HepG2 (cell line): Measurements from ENCODE around the gene AP4E1. TPM values are rescaled to one million over a fixed set of nuclear protein-coding genes. Genes with fewer than 3 reads are reported as not detected.

Experiments
- ATAC-seq: fragments of 200-7000 bp; cut with Tn5 transposase; 3 replicates; pipeline ENCODE4 v1.9.1; 2020; ENCODE audit warnings: mild to moderate bottlenecking, moderate library complexity
- BruUV-seq: library from RNA; stranded (reverse); fragments of 400-500 nt; replicated peaks from 2 replicates; lab custom pipeline; 2021; lab: Mats Ljungman, UMichigan
- CTCF ChIA-PET: fragments of 300-600 bp; formaldehyde crosslinking; extraction: SDS; loops from one replicate; lab custom pipeline; 2021; ENCODE audit warnings: low total read pairs, inconsistent platforms, low intra/inter-chr PET ratio; lab: Yijun Ruan, JAX
- POLR2A ChIA-PET: fragments of 350-600 bp; sonication (Branson Sonifier 250); formaldehyde crosslinking; loops from one replicate; lab custom pipeline; 2020; ENCODE audit warnings: antibody characterized with exemption, inconsistent platforms; lab: Yijun Ruan, JAX
- DNase-seq: peaks from one replicate; pipeline ENCODE4 v3.0.0-alpha.2; 2015; ENCODE audit warnings: low spot score
- FAIRE-seq: peaks from 3 replicates; lab custom pipeline; 2011; peaks lifted over from hg19 to GRCh38; lab: Jason Lieb, UNC
- H2AFZ ChIP-seq: one replicate; pipeline ENCODE4 v1.6.1; 2011; ENCODE audit warnings: low read length, inconsistent platforms
- H3K27ac ChIP-seq: fragments of 300-600 bp; 3 replicates; pipeline ENCODE4 v1.8.0; 2011; ENCODE audit warnings: mixed run types, mild to moderate bottlenecking, mixed read lengths, low read length, inconsistent platforms; ENCODE audit not compliant: insufficient read depth; ENCODE audit errors: extremely low read length
- H3K27me3 ChIP-seq, 2 experiments: fragments of 200-600 bp in 1 of 2; 2 replicates in 1 of 2; 3 replicates in 1 of 2; pipeline versions ENCODE4 v1.6.0 to v1.8.0; 2011; ENCODE audit warnings: low read length in 2 of 2, mild to moderate bottlenecking in 2 of 2, moderate library complexity in 2 of 2, inconsistent platforms in 1 of 2; ENCODE audit not compliant: insufficient read depth in 2 of 2, control insufficient read depth in 1 of 2
- H3K36me3 ChIP-seq, 2 experiments: fragments of 200-600 bp in 1 of 2; replicated peaks in 1 of 2; 2 replicates in 1 of 2; 3 replicates in 1 of 2; pipeline versions ENCODE4 v1.5.1 to v1.8.0; 2011; ENCODE audit warnings: low read length in 2 of 2, inconsistent platforms in 1 of 2; ENCODE audit not compliant: insufficient read depth in 2 of 2, control insufficient read depth in 1 of 2
- H3K4me1 ChIP-seq: 2 replicates; pipeline ENCODE4 v1.5.1; 2012; ENCODE audit warnings: low read length, inconsistent platforms; ENCODE audit not compliant: insufficient read depth
- H3K4me2 ChIP-seq: 2 replicates; pipeline ENCODE4 v1.6.0; 2011; ENCODE audit warnings: low read depth, low read length, inconsistent platforms
- H3K4me3 ChIP-seq, 3 experiments: fragments of 200-600 bp in 1 of 3; sonication (generic), shearing (Covaris generic) in 1 of 3; replicated peaks in 1 of 3; 2 replicates each; pipeline ENCODE4 v1.5.1; 2011 to 2016; ENCODE audit warnings: low read length in 3 of 3, inconsistent platforms in 2 of 3, low read depth in 2 of 3, mild to moderate bottlenecking in 2 of 3, control low read depth in 1 of 3, mixed read lengths in 1 of 3; ENCODE audit not compliant: insufficient read depth in 1 of 3
- H3K79me2 ChIP-seq: one replicate; pipeline ENCODE4 v1.6.1; 2011; ENCODE audit warnings: low read length, inconsistent platforms; ENCODE audit not compliant: insufficient read depth
- H3K9ac ChIP-seq: 2 replicates; pipeline ENCODE4 v1.6.0; 2011; ENCODE audit warnings: mild to moderate bottlenecking, low read depth, low read length, inconsistent platforms; ENCODE audit not compliant: insufficient read depth
- H3K9me3 ChIP-seq: 2 replicates; pipeline ENCODE4 v1.5.1; 2012; ENCODE audit warnings: mild to moderate bottlenecking, low read length
- H4K20me1 ChIP-seq: 2 replicates; pipeline ENCODE4 v1.6.0; 2011; ENCODE audit warnings: inconsistent platforms, mild to moderate bottlenecking, low read length, moderate library complexity; ENCODE audit not compliant: insufficient read depth
- ARNT2 ChIP-seq: sonication (generic); formaldehyde crosslinking; IDR thresholded peaks from 2 replicates; pipeline ENCODE4 v1.8.0; 2022; ENCODE audit warnings: mild to moderate bottlenecking, low read depth, missing genetic modification reagents, moderate library complexity
- HMG20A ChIP-seq: IDR thresholded peaks from 2 replicates; pipeline ENCODE4 v1.6.1; 2016; ENCODE audit warnings: borderline replicate concordance
- MYC ChIP-seq: sonication (generic); formaldehyde crosslinking; IDR thresholded peaks from 2 replicates; pipeline ENCODE4 v1.9.0; 2021; ENCODE audit warnings: missing genetic modification reagents, borderline replicate concordance
- ZFP90 ChIP-seq: sonication (generic); formaldehyde crosslinking; IDR thresholded peaks from 2 replicates; pipeline ENCODE4 v1.8.0; 2022; ENCODE audit warnings: missing genetic modification reagents, mild to moderate bottlenecking, inconsistent platforms, borderline replicate concordance
- ZKSCAN1 ChIP-seq: fragments of 150-350 bp; IDR thresholded peaks from 2 replicates; pipeline ENCODE4 v1.6.1; 2014; ENCODE audit warnings: low read length
- ZNF121 ChIP-seq: sonication (generic); formaldehyde crosslinking; IDR thresholded peaks from 2 replicates; pipeline ENCODE4 v1.5.0; 2020; ENCODE audit warnings: mild to moderate bottlenecking, missing genetic modification reagents
- ZNF329 ChIP-seq: sonication (generic); formaldehyde crosslinking; IDR thresholded peaks from 2 replicates; pipeline ENCODE4 v1.9.0; 2021; ENCODE audit warnings: low read depth, mild to moderate bottlenecking, missing genetic modification reagents
- ZNF549 ChIP-seq: sonication (generic); formaldehyde crosslinking; IDR thresholded peaks from 2 replicates; pipeline ENCODE4 v1.5.0; 2020; ENCODE audit warnings: missing genetic modification reagents
- WGBS: methylation state at CpG from one replicate; pipeline ENCODE4 v1.1.6; 2017; ENCODE audit warnings: low lambda C conversion rate; 5-methylcytosine and 5-hydroxymethylcytosine counted together
- in situ Hi-C: cut with HindIII; loops from 2 replicates; pipeline ENCODE4 v1.10.0; 2017; ENCODE audit warnings: low pct_unique_long_range_greater_than_20kb; ENCODE audit not compliant: extremely low pct_ligation_motif_present
- intact Hi-C: fragments of 100-400 bp; cut with micrococcal nuclease; formaldehyde crosslinking; loops from one replicate; pipeline ENCODE4 v1.10.0; 2022; ENCODE audit not compliant: unreplicated experiment
- polyA plus RNA-seq, 8 experiments: library from polyadenylated mRNA; depleted of rRNA in 3 of 8; stranded (reverse) in 7 of 8; unstranded in 1 of 8; fragments of >200 nt; fragmentation: Illumina TruSeq in 4 of 8; extraction: Trizol in 4 of 8; gene quantifications; 2 replicates each; pipeline versions ENCODE4 v1.2.1 to v1.2.3, GENCODE V29; 2011 to 2016; ENCODE audit warnings: low read depth in 4 of 8, missing spikeins in 1 of 8, mixed read lengths in 1 of 8; ENCODE audit not compliant: insufficient read depth in 1 of 8
- total RNA-seq, 5 experiments: library from RNA; depleted of rRNA; stranded (reverse); fragments of >200 nt; fragmentation: Illumina TruSeq; extraction: Trizol; gene quantifications; 2 replicates each; pipeline ENCODE4 v1.2.3, GENCODE V29; 2016; ENCODE audit warnings: low read depth in 1 of 5
- TF ChIP-seq, protein P1 (sequence below): sonication (generic); formaldehyde crosslinking; conservative IDR thresholded peaks from 2 replicates; pipeline ENCODE4 v1.4.0; 2020; ENCODE audit warnings: missing genetic modification reagents
- TF ChIP-seq, protein P2 (sequence below): sonication (generic); formaldehyde crosslinking; IDR thresholded peaks from 2 replicates; pipeline ENCODE4 v1.5.1; 2020; ENCODE audit warnings: missing genetic modification reagents, mild to moderate bottlenecking, borderline replicate concordance

AP4E1 gene
- total and polyA plus RNA-seq, 2 of the 13 experiments (the other 11 are each of a cell fraction or from before 2014, with no cell fraction given), result 2.2 to 7.8 TPM

DNA sequence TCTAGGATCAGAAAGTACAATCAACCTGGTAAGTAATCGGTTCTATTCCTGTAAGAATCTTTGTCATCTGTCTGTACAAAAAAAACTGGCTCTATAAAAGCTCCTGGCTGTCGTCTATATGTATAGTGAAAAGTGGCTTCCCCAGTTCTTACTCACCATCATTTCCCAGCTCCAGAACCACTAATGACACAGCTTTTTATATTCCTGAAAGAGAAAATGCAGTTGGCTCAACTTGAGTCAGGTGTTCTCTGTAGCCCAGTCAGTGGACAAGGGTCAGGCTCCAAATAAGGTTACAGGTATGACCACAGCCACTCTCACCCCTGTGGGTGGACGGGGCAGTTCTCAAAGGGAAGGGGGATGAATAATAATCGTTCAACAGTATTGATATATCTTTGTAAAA, 85.1 kb downstream of the AP4E1 start:
- intact Hi-C loops, result no loop called here
- 80% methylated on average over 4 of the region's 4 CpGs for WGBS
- Histone ChIP-seq H4K20me1 (no peaks in the 10 kb centered on the region; the same call in 1 of the 2 replicates), H3K4me1 (no peaks in the 10 kb centered on the region), H3K9me3 (no peaks in the 10 kb centered on the region), H3K36me3 (peaks cover 1 to 18% of the 10 kb centered on the region in 2 experiments; a peak in 2 of 5 replicates), H2AFZ (no peak overlapping the region), H3K79me2 (no peaks in the 10 kb centered on the region), H3K4me3 (no peak overlapping the region), H3K9ac (no peak overlapping the region), H3K4me2 (no peak overlapping the region), H3K27me3 (no peaks in the 10 kb centered on the region), H3K27ac (no peak overlapping the region)
- TF ChIP-seq, protein P1, sequence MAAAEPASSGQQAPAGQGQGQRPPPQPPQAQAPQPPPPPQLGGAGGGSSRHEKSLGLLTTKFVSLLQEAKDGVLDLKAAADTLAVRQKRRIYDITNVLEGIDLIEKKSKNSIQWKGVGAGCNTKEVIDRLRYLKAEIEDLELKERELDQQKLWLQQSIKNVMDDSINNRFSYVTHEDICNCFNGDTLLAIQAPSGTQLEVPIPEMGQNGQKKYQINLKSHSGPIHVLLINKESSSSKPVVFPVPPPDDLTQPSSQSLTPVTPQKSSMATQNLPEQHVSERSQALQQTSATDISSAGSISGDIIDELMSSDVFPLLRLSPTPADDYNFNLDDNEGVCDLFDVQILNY (CRISPR knock-in tag), result no peak
- TF ChIP-seq ZNF549 (CRISPR knock-in tag), result no peak
- no peak for TF ChIP-seq ZNF329 (CRISPR knock-in tag)
- TF ChIP-seq HMG20A (CRISPR knock-in tag), result no peak
- TF ChIP-seq ZFP90 (CRISPR knock-in tag), result no peak
- TF ChIP-seq ARNT2 (CRISPR knock-in tag), result no peak
- TF ChIP-seq ZNF121 (CRISPR knock-in tag), result no peak
- TF ChIP-seq, protein P2, sequence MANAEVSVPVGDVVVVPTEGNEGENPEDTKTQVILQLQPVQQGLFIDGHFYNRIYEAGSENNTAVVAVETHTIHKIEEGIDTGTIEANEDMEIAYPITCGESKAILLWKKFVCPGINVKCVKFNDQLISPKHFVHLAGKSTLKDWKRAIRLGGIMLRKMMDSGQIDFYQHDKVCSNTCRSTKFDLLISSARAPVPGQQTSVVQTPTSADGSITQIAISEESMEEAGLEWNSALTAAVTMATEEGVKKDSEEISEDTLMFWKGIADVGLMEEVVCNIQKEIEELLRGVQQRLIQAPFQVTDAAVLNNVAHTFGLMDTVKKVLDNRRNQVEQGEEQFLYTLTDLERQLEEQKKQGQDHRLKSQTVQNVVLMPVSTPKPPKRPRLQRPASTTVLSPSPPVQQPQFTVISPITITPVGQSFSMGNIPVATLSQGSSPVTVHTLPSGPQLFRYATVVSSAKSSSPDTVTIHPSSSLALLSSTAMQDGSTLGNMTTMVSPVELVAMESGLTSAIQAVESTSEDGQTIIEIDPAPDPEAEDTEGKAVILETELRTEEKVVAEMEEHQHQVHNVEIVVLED (CRISPR knock-in tag), result no peak
- TF ChIP-seq ZKSCAN1, result no peak
- no peak for TF ChIP-seq MYC (CRISPR knock-in tag)
- in situ Hi-C loops, result no loop called here
- no TSS peak for BruUV-seq
- no peak for DNase-seq
- FAIRE-seq, result no peak
- CTCF ChIA-PET, result no interaction called here
- ATAC-seq, result no peak
- POLR2A ChIA-PET, result no interaction called here
